ENCODE measurements around the gene RALGAPA2.

GRCh38 chr20:20597966-20598365, 114.5 kb downstream of the RALGAPA2 start:
- TF ChIP-seq, protein P1, sequence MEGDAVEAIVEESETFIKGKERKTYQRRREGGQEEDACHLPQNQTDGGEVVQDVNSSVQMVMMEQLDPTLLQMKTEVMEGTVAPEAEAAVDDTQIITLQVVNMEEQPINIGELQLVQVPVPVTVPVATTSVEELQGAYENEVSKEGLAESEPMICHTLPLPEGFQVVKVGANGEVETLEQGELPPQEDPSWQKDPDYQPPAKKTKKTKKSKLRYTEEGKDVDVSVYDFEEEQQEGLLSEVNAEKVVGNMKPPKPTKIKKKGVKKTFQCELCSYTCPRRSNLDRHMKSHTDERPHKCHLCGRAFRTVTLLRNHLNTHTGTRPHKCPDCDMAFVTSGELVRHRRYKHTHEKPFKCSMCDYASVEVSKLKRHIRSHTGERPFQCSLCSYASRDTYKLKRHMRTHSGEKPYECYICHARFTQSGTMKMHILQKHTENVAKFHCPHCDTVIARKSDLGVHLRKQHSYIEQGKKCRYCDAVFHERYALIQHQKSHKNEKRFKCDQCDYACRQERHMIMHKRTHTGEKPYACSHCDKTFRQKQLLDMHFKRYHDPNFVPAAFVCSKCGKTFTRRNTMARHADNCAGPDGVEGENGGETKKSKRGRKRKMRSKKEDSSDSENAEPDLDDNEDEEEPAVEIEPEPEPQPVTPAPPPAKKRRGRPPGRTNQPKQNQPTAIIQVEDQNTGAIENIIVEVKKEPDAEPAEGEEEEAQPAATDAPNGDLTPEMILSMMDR (IDR thresholded peaks at IDR 0.05; ENCODE audit: low read length), result no peak
- TF ChIP-seq EZH2 (IDR thresholded peaks at IDR 0.05; ENCODE audit: borderline replicate concordance, low read length), result no peak

Measured in OCI-LY1 (cell line).